ENCODE data around the gene RPS21.
A peak's percentile ranks its signal among the peaks of the same experiment; 100 is the strongest.

Gene RPS21

DNA sequence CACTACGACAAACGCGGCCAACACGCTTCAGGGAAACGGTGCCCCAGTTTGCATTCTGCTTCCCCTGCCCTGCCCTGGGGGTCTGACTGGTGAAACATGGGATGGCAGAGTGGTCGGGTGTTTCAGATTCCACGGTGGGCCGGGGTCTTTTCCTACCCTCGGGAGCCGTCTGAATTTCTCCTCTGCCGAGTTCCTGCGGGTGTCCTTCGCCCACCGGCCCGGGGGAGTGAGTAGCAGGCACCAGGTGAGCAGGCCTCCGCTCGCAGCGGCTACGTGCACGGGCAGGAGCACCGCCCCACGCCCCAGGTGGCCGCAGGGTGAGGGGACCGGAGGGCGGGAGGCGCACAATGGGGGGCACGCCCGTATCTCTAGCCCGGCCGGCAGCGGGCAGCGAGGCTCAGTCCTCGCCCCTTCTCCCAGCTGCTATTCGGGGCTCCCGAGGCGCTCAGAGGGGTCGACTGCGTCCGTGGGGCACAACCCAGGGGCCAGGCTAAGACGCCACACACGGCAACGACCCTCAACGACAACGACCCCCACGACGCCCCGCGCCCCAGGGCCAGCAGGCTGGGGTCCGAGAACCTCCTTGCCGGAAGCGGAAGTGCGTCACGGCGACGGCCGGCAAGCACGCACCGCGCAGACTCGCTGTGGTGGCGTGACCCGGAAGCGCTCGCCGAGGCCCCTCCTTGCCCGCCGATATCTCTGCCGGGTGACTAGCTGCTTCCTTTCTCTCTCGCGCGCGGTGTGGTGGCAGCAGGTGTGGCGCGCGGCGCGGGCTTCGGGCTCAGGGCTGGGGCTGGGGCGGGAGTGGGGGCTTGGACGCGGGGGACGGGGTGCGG, at the start of gene RPS21:
RPS21 (plus strand) TSS at position 721 of the 836 bp plus-strand sequence. CDS start 236 bp downstream, outside the sequence.
- peak; percentile 92 to 96 (median 96) for DNase-seq

- DNase-seq, result peak; percentile 8 to 22 (median 18)
Observed at GRCh38 chr20:62337558-62338293, 49.2 kb upstream of the RPS21 start.

- no peak for DNase-seq
Observed at GRCh38 chr20:62338294-62338620, 48.6 kb upstream of the RPS21 start.

DNA sequence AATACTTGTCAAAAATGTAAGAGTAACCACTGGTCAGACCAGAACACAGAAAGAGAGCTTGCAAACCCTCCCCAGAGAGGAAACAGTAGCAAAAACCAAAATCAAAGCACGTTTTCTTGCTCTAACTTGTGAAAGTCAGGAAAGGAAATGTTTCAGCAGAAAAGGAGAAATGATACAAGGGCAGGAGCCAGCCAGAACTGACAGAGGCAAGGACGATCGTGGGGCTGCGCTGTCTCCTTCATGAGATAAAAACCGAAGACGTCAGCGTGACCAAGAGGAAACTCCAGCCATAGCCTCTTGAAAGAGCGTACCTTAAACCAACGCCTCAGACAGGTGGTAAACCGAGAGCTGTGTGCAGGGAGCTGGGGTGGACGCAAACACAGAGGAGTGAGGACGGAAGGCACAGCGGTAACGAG, 47.2 kb upstream of the RPS21 start:
- DNase-seq, result peak; percentile 74 to 77 (median 75)

DNA sequence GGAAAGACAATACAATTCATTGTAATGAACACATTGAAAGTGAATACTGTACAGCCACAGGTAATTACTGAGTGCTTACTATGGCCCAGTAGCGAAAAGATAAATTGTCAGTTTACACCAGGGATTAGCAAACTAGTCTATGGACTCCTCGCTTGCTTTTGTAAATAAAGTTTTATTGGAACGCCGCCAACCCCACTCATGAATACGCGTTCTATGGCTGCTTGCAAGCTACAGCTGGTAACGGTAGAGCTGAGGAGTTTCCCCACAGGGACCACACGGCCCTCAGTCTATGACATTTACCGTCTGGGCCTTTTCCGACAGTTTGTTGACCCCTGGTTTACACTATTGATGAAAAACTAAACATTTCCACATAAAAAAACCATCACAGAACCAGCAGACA, 44.0 kb upstream of the RPS21 start:
- no peak for DNase-seq

DNA sequence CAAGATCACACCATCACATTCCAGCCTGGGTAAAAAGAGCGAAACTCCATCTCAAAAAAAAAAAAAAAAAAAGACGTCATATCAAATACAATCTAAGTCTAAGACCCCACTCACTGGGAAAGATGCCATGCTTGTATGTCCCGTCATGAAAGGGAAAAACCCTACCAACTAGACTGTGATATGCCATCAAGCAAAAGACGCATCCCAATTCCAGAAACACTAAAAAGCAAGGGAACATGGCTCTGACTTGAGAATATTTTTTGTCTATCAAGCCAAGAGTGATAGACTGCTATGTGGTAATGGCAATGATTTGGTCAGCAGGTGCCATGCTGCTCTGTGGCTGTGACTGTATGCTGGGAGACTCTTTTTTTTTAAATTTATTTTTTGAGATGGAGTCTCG, 42.8 kb upstream of the RPS21 start:
- no peak for DNase-seq

- no peak for DNase-seq
Observed at GRCh38 chr20:62344782-62345181, 42.1 kb upstream of the RPS21 start.

GRCh38 chr20:62345681-62346370, 41.1 kb upstream of the RPS21 start:
- DNase-seq, result no peak

- DNase-seq, result no peak
Observed at GRCh38 chr20:62346398-62347150, 40.3 kb upstream of the RPS21 start.

- DNase-seq, result no peak
Observed at GRCh38 chr20:62347151-62347404, 39.8 kb upstream of the RPS21 start.

DNA sequence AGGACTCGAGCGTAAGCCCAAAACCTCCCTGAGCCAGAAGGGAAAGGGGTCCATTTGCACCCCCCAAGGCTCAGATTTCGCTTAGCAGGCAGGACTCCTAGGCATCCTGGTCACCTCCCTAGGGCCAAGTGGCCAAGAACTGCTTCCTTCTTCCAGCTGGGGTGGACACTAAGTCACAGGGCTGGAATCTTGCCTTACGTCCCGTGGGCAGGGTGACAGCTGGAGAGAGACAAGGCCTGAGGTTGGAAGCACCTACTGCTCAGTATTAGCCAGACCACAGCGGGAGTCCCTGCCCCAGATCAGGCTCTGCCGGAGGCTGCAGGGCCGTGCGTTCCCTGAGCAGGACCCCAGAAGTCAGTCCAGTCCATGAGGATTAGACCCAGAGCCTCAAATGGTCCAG, 39.5 kb upstream of the RPS21 start:
- DNase-seq, result no peak

DNA sequence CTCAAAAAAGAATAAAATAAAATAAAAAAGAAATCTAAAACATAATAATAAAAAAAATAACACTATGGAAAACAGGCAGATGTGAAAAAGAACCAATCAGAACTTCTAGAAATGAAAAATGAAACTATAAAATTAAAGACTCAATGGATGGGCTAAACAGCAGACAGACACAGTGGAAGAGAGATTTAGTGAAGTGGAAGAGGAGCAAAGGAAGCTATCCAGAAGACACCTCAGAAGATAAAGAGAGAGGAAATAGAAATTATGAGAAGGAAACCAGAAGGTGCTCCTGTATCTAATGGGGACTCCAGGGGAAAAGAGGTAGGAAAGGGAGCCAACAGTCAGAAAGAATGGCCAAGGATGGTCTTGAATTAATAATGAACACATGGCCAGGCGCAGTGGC, 38.3 kb upstream of the RPS21 start:
- no peak for DNase-seq

DNA sequence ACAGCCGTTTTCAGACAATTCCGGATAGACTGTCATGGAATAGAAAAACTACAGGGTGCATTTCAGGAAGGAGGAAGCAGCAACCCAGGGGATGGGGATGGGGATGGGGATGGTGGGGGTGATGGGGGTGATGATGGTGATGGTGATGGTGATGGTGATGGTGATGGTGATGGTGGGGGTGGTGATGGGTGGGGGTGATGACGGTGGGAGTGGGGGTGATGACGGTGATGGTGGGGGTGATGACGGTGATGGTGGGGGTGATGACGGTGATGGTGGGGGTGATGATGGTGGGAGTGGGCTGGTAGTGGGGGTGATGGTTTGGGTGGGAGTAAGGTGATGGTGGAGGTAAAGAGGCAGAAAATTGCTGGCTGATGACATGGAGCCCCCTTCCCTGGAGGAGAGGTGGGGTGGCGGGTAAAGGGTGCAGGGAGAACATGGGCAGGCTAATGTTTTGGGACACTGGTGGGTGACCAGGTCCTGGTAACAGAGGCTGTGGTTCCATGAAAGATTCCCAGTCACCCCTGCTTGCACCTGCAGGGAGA, 37.3 kb upstream of the RPS21 start:
- DNase-seq, result no peak

DNA sequence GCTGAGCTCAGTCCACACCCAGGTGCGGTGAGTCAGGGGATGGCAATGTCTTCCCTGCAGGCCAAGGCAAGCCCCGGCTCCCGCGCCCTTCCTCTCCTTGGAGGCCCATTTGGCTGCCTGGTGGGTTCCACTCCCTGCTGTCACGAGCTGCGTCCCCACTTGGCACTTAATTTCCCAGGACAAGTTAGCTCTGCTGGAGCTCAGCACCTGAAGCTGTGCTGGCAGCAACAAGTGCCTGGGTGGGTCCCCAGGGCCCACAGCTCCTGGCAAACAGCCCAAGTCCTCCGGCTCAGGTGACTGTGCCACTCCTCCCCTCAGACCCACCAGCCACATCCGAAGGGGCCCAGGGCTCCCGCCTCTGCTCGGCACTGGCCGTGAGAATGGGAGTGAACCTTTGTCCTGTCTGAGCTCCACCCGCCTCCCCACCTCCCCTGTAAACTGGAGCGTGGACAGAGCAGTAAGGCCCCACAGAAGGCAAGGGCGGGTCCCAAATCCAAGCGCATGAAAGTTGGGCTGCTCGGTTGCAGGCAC, 36.7 kb upstream of the RPS21 start:
- no peak for DNase-seq

- DNase-seq, result no peak
Observed at GRCh38 chr20:62350629-62351422, 36.1 kb upstream of the RPS21 start.

GRCh38 chr20:62351469-62352401, 35.2 kb upstream of the RPS21 start:
- no peak for DNase-seq

- no peak for DNase-seq
Observed at GRCh38 chr20:62352402-62353288, 34.3 kb upstream of the RPS21 start.

DNA sequence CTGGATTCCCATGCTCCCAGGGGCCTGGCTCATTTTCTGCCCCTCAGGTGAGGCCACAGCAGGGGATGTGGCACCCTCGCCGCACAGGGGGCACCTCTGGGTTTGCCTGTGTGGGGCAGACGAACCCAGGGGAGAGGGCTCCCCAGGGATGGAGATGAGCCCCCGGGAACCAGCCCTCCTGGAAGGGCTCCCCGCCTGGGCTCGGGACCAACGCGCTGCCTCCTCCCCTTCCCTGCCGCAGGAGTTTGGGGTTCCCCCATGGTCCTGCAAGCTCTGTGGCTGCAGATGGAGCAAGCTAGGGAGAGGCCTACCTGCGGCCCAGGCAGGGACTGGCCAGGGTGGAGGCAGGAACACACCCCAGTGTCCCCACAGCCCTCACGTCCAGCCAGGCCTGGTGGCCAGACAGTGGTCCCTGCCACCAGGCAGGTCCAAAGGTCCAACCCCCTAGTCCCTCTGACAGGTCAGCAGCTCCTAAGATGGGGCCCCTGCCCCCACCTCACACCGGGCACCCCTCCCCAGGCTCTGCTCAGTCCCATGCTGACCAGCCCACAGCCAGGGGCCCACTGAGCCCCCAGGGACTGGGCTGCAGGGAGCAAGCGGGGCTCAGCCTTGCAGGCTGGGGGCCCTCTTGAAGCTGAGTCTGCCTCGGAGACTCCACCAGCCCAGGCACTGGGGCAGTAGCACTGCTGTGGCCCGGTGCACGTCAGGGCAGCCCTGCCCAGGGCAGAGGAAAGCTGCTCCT, 33.4 kb upstream of the RPS21 start:
- no peak for DNase-seq
